Endothelial cell of umbilical vein (primary cell): ENCODE data around the gene PRKAR1B. TPM values are rescaled to one million over a fixed set of nuclear protein-coding genes. Genes with fewer than 3 reads are reported as not detected.

Source experiments
- BruUV-seq: library from RNA; stranded (reverse); fragments of 400-500 nt; replicated peaks from 2 replicates; lab custom pipeline; 2021; lab: Mats Ljungman, UMichigan
- CTCF ChIA-PET: fragments of 300-600, 350-600 bp; sonication (Branson Sonifier 250); formaldehyde crosslinking; loops from one replicate; lab custom pipeline; 2021; ENCODE audit warnings: antibody characterized with exemption, inconsistent platforms; lab: Charles Lee
- POLR2A ChIA-PET: fragments of 300-600, 350-600 bp; sonication (Branson Sonifier 250); formaldehyde crosslinking; loops from one replicate; lab custom pipeline; 2021; ENCODE audit warnings: antibody characterized with exemption, inconsistent platforms; lab: Charles Lee
- DNase-seq: peaks from one replicate; pipeline ENCODE4 v3.0.0-alpha.2; 2011; ENCODE audit warnings: low read depth, low spot score
- FAIRE-seq: peaks from 2 replicates; lab custom pipeline; 2011; peaks lifted over from hg19 to GRCh38; lab: Jason Lieb, UNC
- H2AFZ ChIP-seq: 2 replicates; pipeline ENCODE4 v1.6.0; 2012; ENCODE audit warnings: low read depth, low read length, control low read depth, inconsistent platforms
- H3K27ac ChIP-seq: 2 replicates; pipeline ENCODE4 v1.5.1; 2011; ENCODE audit warnings: low read depth, mild to moderate bottlenecking, control low read depth, low read length, moderate library complexity; ENCODE audit not compliant: insufficient read depth
- H3K27me3 ChIP-seq, 2 experiments: 2 replicates each; pipeline versions ENCODE4 v1.6.0 to v1.6.1; 2011; ENCODE audit warnings: low read length in 2 of 2, mixed read lengths in 1 of 2; ENCODE audit not compliant: control insufficient read depth in 2 of 2, insufficient read depth in 2 of 2
- H3K36me3 ChIP-seq, 2 experiments: 2 replicates in 1 of 2; 3 replicates in 1 of 2; pipeline ENCODE4 v1.5.1; 2011; ENCODE audit warnings: low read length in 2 of 2, mild to moderate bottlenecking in 1 of 2, moderate library complexity in 1 of 2; ENCODE audit not compliant: control insufficient read depth in 2 of 2, insufficient read depth in 2 of 2; ENCODE audit errors: extremely low read depth in 1 of 2
- H3K4me1 ChIP-seq: 3 replicates; pipeline ENCODE4 v1.5.1; 2011; ENCODE audit warnings: mild to moderate bottlenecking, low read length; ENCODE audit not compliant: control insufficient read depth, insufficient read depth; ENCODE audit errors: extremely low read depth
- H3K4me2 ChIP-seq: 2 replicates; pipeline ENCODE4 v1.6.1; 2011; ENCODE audit warnings: low read length, control low read depth, mixed read lengths; ENCODE audit not compliant: insufficient read depth
- H3K4me3 ChIP-seq, 3 experiments: fragments of 200-600 bp in 1 of 3; sonication (generic), shearing (Covaris generic) in 1 of 3; replicated peaks in 1 of 3; 2 replicates each; pipeline ENCODE4 v1.5.1; 2011 to 2016; ENCODE audit warnings: control low read depth in 3 of 3, low read length in 3 of 3, mild to moderate bottlenecking in 2 of 3, inconsistent platforms in 1 of 3, low read depth in 1 of 3, moderate library complexity in 1 of 3; ENCODE audit not compliant: insufficient read depth in 1 of 3
- H3K79me2 ChIP-seq: 2 replicates; pipeline ENCODE4 v1.6.0; 2012; ENCODE audit warnings: low read length, inconsistent platforms; ENCODE audit not compliant: control insufficient read depth, insufficient read depth
- H3K9ac ChIP-seq: replicated peaks from 2 replicates; pipeline ENCODE3; 2011; ENCODE audit warnings: low read length, control low read depth; ENCODE audit not compliant: insufficient read depth; ENCODE audit errors: extremely low read depth
- H3K9me1 ChIP-seq: replicated peaks from 3 replicates; pipeline ENCODE4 v1.6.0; 2011; ENCODE audit warnings: mild to moderate bottlenecking, low read length; ENCODE audit not compliant: control insufficient read depth, insufficient read depth; ENCODE audit errors: extremely low read depth
- H3K9me3 ChIP-seq: replicated peaks from 2 replicates; pipeline ENCODE4 v1.5.1; 2012; ENCODE audit warnings: low read length, inconsistent platforms; ENCODE audit not compliant: control insufficient read depth, insufficient read depth
- H4K20me1 ChIP-seq: replicated peaks from 2 replicates; pipeline ENCODE3; 2011; ENCODE audit warnings: mild to moderate bottlenecking, low read length; ENCODE audit not compliant: control insufficient read depth, insufficient read depth; ENCODE audit errors: extremely low read depth
- CTCF ChIP-seq, 2 donors: IDR thresholded peaks; 1 replicate in 1 of 2; 2 replicates in 1 of 2; pipeline ENCODE4 v1.5.1; 2011; ENCODE audit warnings: low read length in 2 of 2, mild to moderate bottlenecking in 2 of 2, moderate library complexity in 2 of 2, control low read depth in 1 of 2, inconsistent platforms in 1 of 2, low read depth in 1 of 2; ENCODE audit not compliant: insufficient read depth in 1 of 2; ENCODE audit errors: extremely low read depth in 1 of 2
- EZH2 ChIP-seq: IDR thresholded peaks from 2 replicates; pipeline ENCODE4 v1.6.1; 2012; ENCODE audit warnings: borderline replicate concordance, low read depth, mild to moderate bottlenecking, moderate library complexity, low read length, inconsistent platforms; ENCODE audit not compliant: severe bottlenecking
- FOS ChIP-seq: IDR thresholded peaks from 2 replicates; pipeline ENCODE4 v1.6.1; 2011; ENCODE audit warnings: mild to moderate bottlenecking, low read length, moderate library complexity, borderline replicate concordance; ENCODE audit not compliant: insufficient read depth
- GATA2 ChIP-seq: IDR thresholded peaks from 2 replicates; pipeline ENCODE4 v1.7.0; 2011; ENCODE audit warnings: low read depth, mild to moderate bottlenecking, moderate library complexity, mixed read lengths, low read length; ENCODE audit not compliant: insufficient read length, insufficient read depth
- JUN ChIP-seq: IDR thresholded peaks from 2 replicates; pipeline ENCODE4 v1.6.1; 2011; ENCODE audit warnings: borderline replicate concordance, low read depth; ENCODE audit not compliant: insufficient read length, insufficient read depth
- MAX ChIP-seq: IDR thresholded peaks from 2 replicates; pipeline ENCODE4 v1.6.1; 2011; ENCODE audit not compliant: insufficient read depth, insufficient read length
- MYC ChIP-seq: IDR thresholded peaks from one replicate; pipeline ENCODE4 v1.6.1; 2011; ENCODE audit warnings: mild to moderate bottlenecking, low read depth, low read length
- POLR2A ChIP-seq: IDR thresholded peaks from 2 replicates; pipeline ENCODE4 v1.6.1; 2012; ENCODE audit warnings: low read depth, mild to moderate bottlenecking, control low read depth, low read length
- POLR2AphosphoS5 ChIP-seq: IDR thresholded peaks from 2 replicates; pipeline ENCODE4 v1.6.1; 2012; ENCODE audit warnings: low read depth, mild to moderate bottlenecking, control low read depth, low read length, moderate library complexity; ENCODE audit not compliant: insufficient read depth
- dilution Hi-C: fragments of 300-500 bp; cut with MboI; formaldehyde crosslinking; loops from one replicate; pipeline ENCODE4 v1.15.0; 2019; ENCODE audit warnings: low sequenced_read_pairs; ENCODE audit not compliant: extremely low pct_ligation_motif_present
- intact Hi-C: fragments of 100-400 bp; cut with micrococcal nuclease; formaldehyde crosslinking; loops from one replicate; pipeline ENCODE4 v1.10.0; 2022
- polyA plus RNA-seq, 4 experiments: library from polyadenylated mRNA; depleted of rRNA in 3 of 4; stranded (reverse) in 3 of 4; unstranded in 1 of 4; fragments of >200 nt; gene quantifications; 2 replicates each; pipeline versions ENCODE4 v1.2.1 to v1.2.3, GENCODE V29; 2011 to 2012; ENCODE audit warnings: missing spikeins in 1 of 4
- total RNA-seq: library from RNA; stranded (reverse); gene quantifications from 2 replicates; pipeline ENCODE4 v1.2.3, GENCODE V29; 2021

PRKAR1B gene
- total and polyA plus RNA-seq, 2 donors (not counting 3 experiments of a cell fraction or from before 2014, with no cell fraction given), result 15.4 to 29.2 TPM

- ChIA-PET CTCF (interaction anchor here (0.9 kb wide), 1 partner anchor 332 kb away, joined by 3 read pairs; no protein-coding TSS in a partner anchor), POLR2A (no interaction called here)
- DNase-seq, result no peak
- no peaks in the 10 kb centered on the region for H3K36me3 ChIP-seq
- H3K27ac ChIP-seq, result no peak overlapping the region
- no TSS peak for BruUV-seq
- no peaks in the 10 kb centered on the region for H3K9me1 ChIP-seq
- dilution Hi-C loops, result no loop called here
- H3K4me2 ChIP-seq, result no peak overlapping the region
- H3K79me2 ChIP-seq, result no peaks in the 10 kb centered on the region
- H3K27me3 ChIP-seq, result no peaks in the 10 kb centered on the region
- no peak overlapping the region for H3K4me3 ChIP-seq
- no peak overlapping the region for H2AFZ ChIP-seq
- no peaks in the 10 kb centered on the region for H3K9me3 ChIP-seq
- H3K4me1 ChIP-seq, result no peaks in the 10 kb centered on the region
- H3K9ac ChIP-seq, result no peak overlapping the region
- H4K20me1 ChIP-seq, result no peaks in the 10 kb centered on the region
- TF ChIP-seq FOS, result no peak
- TF ChIP-seq CTCF (IDR thresholded peaks at IDR 0.05; ENCODE audit: extremely low read depth in 1 of 2, insufficient read depth in 1 of 2, low read depth in 1 of 2, low read length in 2 of 2), result no peak
- no peak for TF ChIP-seq POLR2A
- TF ChIP-seq GATA2, result no peak
- TF ChIP-seq MYC, result no peak
- no peak for TF ChIP-seq JUN
- TF ChIP-seq EZH2, result no peak
- no peak for TF ChIP-seq MAX
- TF ChIP-seq POLR2AphosphoS5, result no peak
- no peak for FAIRE-seq
- intact Hi-C loops, result no loop called here
Observed at GRCh38 chr7:664997-665735, 61.9 kb downstream of the PRKAR1B start.
